Hepatocyte (in vitro differentiated cells): ENCODE results near the gene C19orf38. TPM values are rescaled to one million over a fixed set of nuclear protein-coding genes. Genes with fewer than 3 reads are reported as not detected.

Experiments used
- DNase-seq: peaks from one replicate; pipeline ENCODE4 v3.0.0-alpha.2; 2016; ENCODE audit warnings: low spot score
- H2AFZ ChIP-seq: fragments of 200-600 bp; sonication (generic); 2 replicates; pipeline ENCODE4 v1.6.0; 2016; ENCODE audit warnings: antibody characterized with exemption, mild to moderate bottlenecking
- H3K27ac ChIP-seq: fragments of 200-600 bp; sonication (generic); 2 replicates; pipeline ENCODE4 v1.5.1; 2016; ENCODE audit warnings: mild to moderate bottlenecking
- H3K27me3 ChIP-seq: fragments of 200-600 bp; sonication (generic); 2 replicates; pipeline ENCODE4 v1.6.1; 2016
- H3K36me3 ChIP-seq: fragments of 200-600 bp; sonication (generic); replicated peaks from 2 replicates; pipeline ENCODE4 v1.5.1; 2016; ENCODE audit warnings: low read depth; ENCODE audit not compliant: insufficient read depth
- H3K4me1 ChIP-seq: fragments of 200-600 bp; sonication (generic); 2 replicates; pipeline ENCODE4 v1.5.1; 2016; ENCODE audit warnings: mild to moderate bottlenecking, moderate library complexity; ENCODE audit not compliant: insufficient read depth
- H3K4me2 ChIP-seq: fragments of 200-600 bp; sonication (generic); 2 replicates; pipeline ENCODE4 v1.6.0; 2016
- H3K4me3 ChIP-seq: fragments of 200-600 bp; sonication (generic); 2 replicates; pipeline ENCODE4 v1.5.1; 2016; ENCODE audit warnings: mild to moderate bottlenecking
- H3K79me2 ChIP-seq: fragments of 200-600 bp; sonication (generic); 2 replicates; pipeline ENCODE4 v1.6.0; 2017; ENCODE audit warnings: mild to moderate bottlenecking
- H3K9me2 ChIP-seq: fragments of 200-600 bp; sonication (generic); replicated peaks from 2 replicates; pipeline ENCODE4 v1.6.0; 2017; ENCODE audit warnings: mild to moderate bottlenecking; ENCODE audit not compliant: insufficient read depth
- H3K9me3 ChIP-seq: fragments of 200-600 bp; sonication (generic); 2 replicates; pipeline ENCODE4 v1.5.1; 2016; ENCODE audit warnings: low read depth, mild to moderate bottlenecking
- H4K20me1 ChIP-seq: fragments of 200-600 bp; sonication (generic); 2 replicates; pipeline ENCODE4 v1.6.0; 2016; ENCODE audit warnings: mild to moderate bottlenecking; ENCODE audit not compliant: insufficient read depth, poor library complexity, severe bottlenecking
- CTCF ChIP-seq: fragments of 200-600 bp; sonication (generic); IDR thresholded peaks from 2 replicates; pipeline ENCODE4 v1.5.1; 2016; ENCODE audit warnings: antibody characterized with exemption, mild to moderate bottlenecking; ENCODE audit not compliant: poor library complexity
- EZH2 ChIP-seq: fragments of 200-600 bp; sonication (generic); IDR thresholded peaks from 2 replicates; pipeline ENCODE4 v1.6.1; 2016; ENCODE audit warnings: antibody characterized with exemption, mild to moderate bottlenecking, borderline replicate concordance
- EZH2phosphoT487 ChIP-seq: fragments of 200-600 bp; sonication (generic); IDR thresholded peaks from one replicate; pipeline ENCODE4 v1.6.1; 2018; ENCODE audit warnings: antibody characterized with exemption, mild to moderate bottlenecking, low read depth, moderate library complexity; ENCODE audit not compliant: unreplicated experiment, severe bottlenecking
- WGBS: methylation state at CpG from one replicate; pipeline ENCODE4 v1.1.6; 2016; ENCODE audit warnings: low lambda C conversion rate; ENCODE audit errors: missing lambda C conversion rate; 5-methylcytosine and 5-hydroxymethylcytosine counted together
- polyA plus RNA-seq: library from polyadenylated mRNA; unstranded; fragments of >200 nt; fragmentation: Nextera tagmentation; extraction: Ambion mirVana; gene quantifications from 2 replicates; pipeline ENCODE4 v1.2.1, GENCODE V29; 2016
- total RNA-seq: library from RNA; depleted of rRNA; stranded (reverse); fragments of >200 nt; gene quantifications from 2 replicates; pipeline ENCODE4 v1.2.3, GENCODE V29; 2014

Gene C19orf38
- total and polyA plus RNA-seq, 2 experiments from 2014 or later, result 0.56 to 3.7 TPM

GRCh38 chr19:10803252-10803651 lies 45.0 kb upstream of the C19orf38 start:
- H3K4me2 ChIP-seq, result no peak overlapping the region
- H2AFZ ChIP-seq, result no peak overlapping the region
- no peak overlapping the region for H3K27ac ChIP-seq
- no peaks in the 10 kb centered on the region for H3K9me2 ChIP-seq
- no peaks in the 10 kb centered on the region for H3K27me3 ChIP-seq
- no peaks in the 10 kb centered on the region for H3K36me3 ChIP-seq
- no peaks in the 10 kb centered on the region for H3K4me1 ChIP-seq
- no peak for DNase-seq
- WGBS, result 99% methylated on average over 9 of the region's 9 CpGs
- no peaks in the 10 kb centered on the region for H3K79me2 ChIP-seq
- no peaks in the 10 kb centered on the region for H3K9me3 ChIP-seq
- no peaks in the 10 kb centered on the region for H4K20me1 ChIP-seq
- TF ChIP-seq CTCF (no peak), EZH2 (no peak), EZH2phosphoT487 (no peak)
- H3K4me3 ChIP-seq, result no peak overlapping the region

DNA sequence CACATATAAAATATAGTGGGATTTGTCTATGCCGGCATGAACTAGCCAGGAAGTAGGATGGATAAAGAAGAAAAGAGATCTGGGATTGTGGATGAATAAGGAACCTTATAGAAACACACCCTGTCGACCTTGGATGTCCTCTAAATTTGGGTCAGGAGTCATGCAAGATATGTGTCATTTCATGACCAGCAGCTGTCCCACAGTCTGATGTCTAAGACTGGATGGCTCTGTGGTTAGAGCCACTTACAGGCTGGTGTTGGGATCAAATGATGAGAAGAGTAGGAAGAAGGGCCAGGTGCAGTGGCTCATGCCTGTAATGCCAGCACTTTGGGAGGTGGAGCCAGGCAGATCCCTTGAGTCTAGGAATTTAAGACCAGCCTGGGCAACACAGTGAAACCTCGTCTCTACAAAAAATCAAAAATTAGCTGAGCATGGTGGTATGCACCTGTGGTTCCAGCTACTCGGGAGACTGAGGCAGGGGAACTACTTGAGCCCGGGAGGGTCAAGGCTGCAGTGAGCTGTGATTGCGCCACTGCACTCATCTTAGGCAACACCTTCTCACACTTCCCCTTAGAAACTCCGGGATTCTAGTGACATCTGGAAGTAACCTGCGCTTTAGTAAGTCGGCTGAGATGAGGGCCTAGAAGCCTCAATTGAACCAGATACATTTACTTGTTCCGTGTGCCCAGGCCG lies 43.0 kb upstream of the C19orf38 start:
- Histone ChIP-seq H3K9me3 (no peaks in the 10 kb centered on the region), H3K79me2 (no peaks in the 10 kb centered on the region), H3K4me3 (no peak overlapping the region), H3K27me3 (no peaks in the 10 kb centered on the region), H3K4me2 (no peak overlapping the region), H3K27ac (no peak overlapping the region), H4K20me1 (no peaks in the 10 kb centered on the region), H3K4me1 (no peaks in the 10 kb centered on the region), H2AFZ (no peak overlapping the region), H3K36me3 (no peaks in the 10 kb centered on the region), H3K9me2 (no peaks in the 10 kb centered on the region)
- DNase-seq, result no peak
- 95% methylated on average over 11 of the region's 11 CpGs for whole genome bisulfite sequencing
- TF ChIP-seq EZH2, result no peak
- no peak for TF ChIP-seq EZH2phosphoT487
- no peak for TF ChIP-seq CTCF

GRCh38 chr19:10805758-10806247 lies 42.4 kb upstream of the C19orf38 start:
- no peaks in the 10 kb centered on the region for H3K9me2 ChIP-seq
- WGBS, result 92% methylated on average over 11 of the region's 11 CpGs
- H3K36me3 ChIP-seq, result no peaks in the 10 kb centered on the region

More at GRCh38 chr19:10805758-10806247, 42.4 kb upstream of the C19orf38 start:
- DNase-seq, result no peak
- Histone ChIP-seq H3K27ac (no peak overlapping the region), H3K4me2 (no peak overlapping the region), H4K20me1 (no peaks in the 10 kb centered on the region), H3K4me3 (no peak overlapping the region), H3K79me2 (no peaks in the 10 kb centered on the region), H3K9me3 (no peaks in the 10 kb centered on the region), H2AFZ (no peak overlapping the region), H3K27me3 (no peaks in the 10 kb centered on the region), H3K4me1 (no peaks in the 10 kb centered on the region)
- TF ChIP-seq EZH2 (no peak), EZH2phosphoT487 (no peak), CTCF (no peak)
